Hair follicle dermal papilla cell (primary cell): ENCODE measurements around the gene PRPS1. TPM values are rescaled to one million over a fixed set of nuclear protein-coding genes. Genes with fewer than 3 reads are reported as not detected.

Source experiments
- total RNA-seq: library from RNA; depleted of rRNA; stranded (reverse); fragments of >200 nt; gene quantifications from 2 replicates; pipeline ENCODE4 v1.2.3, GENCODE V29; 2012

PRPS1 gene
- total RNA-seq, result 32.1 and 64.2 TPM in 2 replicates

GRCh38 chrX:107627838-107628661 is at the start of gene PRPS1:
Gene PRPS1 (plus strand): TSS chrX:107628510. CDS start chrX:107628629, 119 bp downstream.

Other genes with a start within 250 kb of the PRPS1 start
- under 0.01 TPM in 2 replicates for gene FRMPD3, start 178.9 kb upstream of the PRPS1 start, total RNA-seq
- gene TSC22D3, start 147.3 kb downstream of the PRPS1 start, total RNA-seq, result 19.9 and 20.3 TPM in 2 replicates
- gene NCBP2L, start 149.2 kb downstream of the PRPS1 start, total RNA-seq, result not detected in 2 replicates
- 32.9 and 34.7 TPM in 2 replicates for gene MID2, start 197.4 kb downstream of the PRPS1 start, total RNA-seq